Fibroblast of villous mesenchyme (primary cell): ENCODE data around the gene CCDC146. TPM values are rescaled to one million over a fixed set of nuclear protein-coding genes. Genes with fewer than 3 reads are reported as not detected.
"Not testable (repeated sequence)": the region's sequence is repeated elsewhere in the genome, so short reads cannot be mapped to it uniquely, and the experiment has no call there.

Source experiments
- DNase-seq: peaks from one replicate; pipeline ENCODE4 v3.0.0-alpha.2; 2010; ENCODE audit warnings: low read depth
- H3K4me3 ChIP-seq: 2 replicates; pipeline ENCODE4 v1.5.1; 2011; ENCODE audit warnings: low read depth, mild to moderate bottlenecking, low read length
- total RNA-seq: library from RNA; depleted of rRNA; stranded (reverse); fragments of >200 nt; gene quantifications from 2 replicates; pipeline ENCODE4 v1.2.3, GENCODE V29; 2012
- TF ChIP-seq, protein P1 (sequence below): IDR thresholded peaks from 2 replicates; pipeline ENCODE4 v1.5.1; 2012; ENCODE audit warnings: low read depth, mild to moderate bottlenecking, low read length; ENCODE audit not compliant: insufficient read depth

The CCDC146 gene
- total RNA-seq, 1 donor: 1.7 TPM

DNA sequence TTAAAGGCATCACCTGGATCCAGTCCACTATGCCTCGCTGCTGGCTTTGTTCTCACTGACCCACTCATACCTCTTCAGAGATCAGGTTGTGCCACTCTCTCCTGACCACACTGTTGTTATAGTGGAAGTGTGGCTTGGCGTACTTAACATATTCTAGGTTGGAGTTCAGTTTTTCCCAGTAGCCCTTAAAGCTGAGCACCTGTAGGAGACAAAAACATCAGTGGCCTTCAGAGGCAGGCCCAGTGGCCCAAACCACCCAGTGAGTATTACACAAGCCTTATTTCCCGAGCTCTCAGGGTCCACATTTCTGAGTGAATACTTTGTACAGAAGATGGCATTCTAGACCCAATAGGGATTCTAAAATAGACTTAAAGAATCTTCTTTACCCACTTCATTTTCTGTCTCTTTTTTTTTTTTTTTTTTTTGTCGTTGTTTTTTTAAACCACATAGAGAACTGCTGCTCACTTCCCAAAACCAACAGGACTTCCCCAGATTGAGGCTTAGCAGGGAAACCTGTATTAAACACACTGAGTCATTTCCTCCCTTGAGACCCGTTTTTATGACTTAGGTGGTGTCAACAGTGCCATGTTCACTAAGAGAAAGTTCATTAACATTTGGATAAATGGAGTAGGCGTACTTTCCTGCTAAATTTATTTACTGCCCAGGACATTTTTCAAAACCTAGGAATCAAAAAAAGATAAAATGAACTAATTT lies 207.9 kb downstream of the CCDC146 start:
- no peak overlapping the region for H3K4me3 ChIP-seq
- TF ChIP-seq, protein P1, sequence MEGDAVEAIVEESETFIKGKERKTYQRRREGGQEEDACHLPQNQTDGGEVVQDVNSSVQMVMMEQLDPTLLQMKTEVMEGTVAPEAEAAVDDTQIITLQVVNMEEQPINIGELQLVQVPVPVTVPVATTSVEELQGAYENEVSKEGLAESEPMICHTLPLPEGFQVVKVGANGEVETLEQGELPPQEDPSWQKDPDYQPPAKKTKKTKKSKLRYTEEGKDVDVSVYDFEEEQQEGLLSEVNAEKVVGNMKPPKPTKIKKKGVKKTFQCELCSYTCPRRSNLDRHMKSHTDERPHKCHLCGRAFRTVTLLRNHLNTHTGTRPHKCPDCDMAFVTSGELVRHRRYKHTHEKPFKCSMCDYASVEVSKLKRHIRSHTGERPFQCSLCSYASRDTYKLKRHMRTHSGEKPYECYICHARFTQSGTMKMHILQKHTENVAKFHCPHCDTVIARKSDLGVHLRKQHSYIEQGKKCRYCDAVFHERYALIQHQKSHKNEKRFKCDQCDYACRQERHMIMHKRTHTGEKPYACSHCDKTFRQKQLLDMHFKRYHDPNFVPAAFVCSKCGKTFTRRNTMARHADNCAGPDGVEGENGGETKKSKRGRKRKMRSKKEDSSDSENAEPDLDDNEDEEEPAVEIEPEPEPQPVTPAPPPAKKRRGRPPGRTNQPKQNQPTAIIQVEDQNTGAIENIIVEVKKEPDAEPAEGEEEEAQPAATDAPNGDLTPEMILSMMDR: no peak
- peak; percentile 62 for DNase-seq

DNA sequence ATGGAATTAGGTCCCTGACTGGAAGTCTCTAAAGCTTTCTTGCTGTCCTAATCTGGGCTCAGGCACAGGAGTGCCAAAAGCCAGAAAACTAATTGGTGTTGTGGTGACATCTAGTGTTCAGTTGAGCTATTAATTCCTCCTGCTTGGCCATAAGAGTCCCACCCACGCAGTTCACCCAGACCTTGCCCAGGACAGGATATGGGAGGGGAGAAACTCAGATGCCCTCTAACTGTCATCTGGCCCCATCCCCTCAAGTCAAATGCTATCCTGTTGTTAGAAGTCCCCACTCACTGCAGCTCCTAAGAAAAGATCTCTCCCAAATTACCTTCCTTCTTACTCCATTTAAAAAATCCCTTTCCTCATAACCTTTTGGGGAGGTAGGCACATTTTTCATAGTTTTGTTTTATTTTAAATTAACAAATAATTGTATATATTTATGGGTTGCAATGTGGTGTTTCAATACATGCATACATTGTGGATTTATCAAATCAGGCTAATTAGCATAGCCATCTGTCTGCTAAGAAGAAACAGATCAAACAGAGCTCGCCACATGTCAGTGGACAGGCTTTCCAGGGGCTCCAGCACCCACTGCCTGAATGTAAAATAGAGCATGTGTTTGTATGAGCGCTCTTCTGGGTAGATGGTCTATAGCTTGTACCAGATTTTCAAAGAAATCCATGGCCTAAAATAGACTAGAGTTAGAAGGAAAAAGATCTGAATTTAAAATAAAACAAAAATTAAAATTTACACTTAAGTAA lies 209.7 kb downstream of the CCDC146 start:
- no peak overlapping the region for H3K4me3 ChIP-seq
- peak; percentile 90 for DNase-seq
- TF ChIP-seq, protein P1: peak; percentile 65

DNA sequence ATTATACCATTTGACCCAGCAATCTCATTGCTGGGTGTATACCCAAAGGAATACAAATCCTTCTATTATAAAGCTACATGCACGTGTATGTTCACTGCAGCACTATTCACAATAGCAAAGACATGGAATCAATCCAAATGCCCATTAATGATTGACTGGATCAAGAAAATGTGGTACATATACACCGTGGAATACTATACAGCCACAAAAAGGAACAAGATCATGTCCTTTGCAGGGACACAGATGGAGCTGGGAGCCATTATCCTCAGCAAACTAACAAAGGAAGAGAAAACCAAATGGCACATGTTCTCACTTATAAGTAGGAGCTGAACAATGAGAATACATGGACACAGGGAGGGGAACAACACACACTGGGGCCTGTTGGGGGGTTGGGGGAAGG lies 211.6 kb downstream of the CCDC146 start:
- not testable (repeated sequence) for H3K4me3 ChIP-seq, DNase-seq

DNA sequence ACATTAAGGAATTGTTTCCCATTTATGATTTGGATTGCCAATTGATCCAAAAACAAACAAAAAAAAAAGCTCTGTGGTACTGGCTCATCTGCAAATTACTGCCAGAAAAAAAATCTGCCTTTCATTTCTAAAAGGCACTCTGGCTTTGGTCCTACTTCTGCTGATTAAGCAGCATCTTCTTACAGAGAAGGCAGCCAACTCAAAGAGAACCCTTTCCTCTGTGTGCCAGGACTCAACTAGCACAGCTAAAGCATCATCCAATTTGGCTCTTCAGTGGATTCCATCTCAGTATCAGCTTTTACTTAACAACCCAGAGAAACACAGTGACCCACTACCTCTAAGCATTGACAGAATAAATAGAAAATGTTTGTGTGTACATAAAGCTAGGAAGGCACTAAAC lies 213.2 kb downstream of the CCDC146 start:
- TF ChIP-seq, protein P1: no peak
- no peak overlapping the region for H3K4me3 ChIP-seq
- no peak for DNase-seq

DNA sequence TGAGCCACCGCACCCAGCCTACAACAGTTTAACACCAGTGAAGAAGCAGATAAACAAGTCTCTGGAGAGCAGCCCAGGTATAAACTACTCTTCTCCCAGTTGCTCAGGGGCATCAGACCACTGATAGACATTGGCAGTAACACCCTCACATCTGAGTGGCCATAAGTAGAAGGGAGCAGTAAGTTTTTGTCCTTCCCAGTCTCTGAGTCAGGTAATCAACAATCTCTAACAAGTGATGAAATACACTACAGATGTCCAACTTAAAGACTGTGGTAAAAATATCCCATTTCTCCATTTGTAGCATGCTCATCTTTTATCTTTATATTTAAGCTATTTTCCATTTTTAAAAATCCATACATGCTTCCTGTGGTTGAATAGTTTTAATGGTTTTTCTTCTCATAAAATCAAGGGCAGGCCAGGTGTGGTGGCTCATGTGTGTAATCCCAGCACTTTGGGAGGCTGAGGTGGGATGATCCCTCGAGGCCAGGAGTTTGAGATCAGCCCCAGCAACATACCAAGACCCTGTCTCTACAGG lies 215.1 kb downstream of the CCDC146 start:
- TF ChIP-seq, protein P1: no peak
- H3K4me3 ChIP-seq: no peak overlapping the region
- peak; percentile 49 for DNase-seq

DNA sequence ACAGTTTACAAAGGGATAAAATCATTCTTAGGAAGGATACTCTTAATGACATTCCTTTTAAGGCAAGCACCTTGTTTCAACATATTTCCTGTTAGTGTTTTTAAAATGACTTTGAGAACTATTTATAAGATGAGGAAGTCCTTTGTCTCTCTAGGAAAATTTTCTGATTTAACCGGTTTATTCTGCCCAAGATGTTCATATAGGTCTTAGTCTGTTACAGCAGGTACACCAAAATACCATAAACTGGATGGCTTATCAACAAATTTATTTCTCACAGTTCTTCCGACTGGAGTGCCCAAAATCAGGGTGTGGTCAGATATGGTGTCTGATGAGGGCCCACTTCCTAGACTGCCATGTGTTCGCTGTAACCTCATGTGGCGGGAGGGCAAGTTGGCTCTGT lies 215.8 kb downstream of the CCDC146 start:
- TF ChIP-seq, protein P1: no peak
- no peak overlapping the region for H3K4me3 ChIP-seq
- DNase-seq: no peak

DNA sequence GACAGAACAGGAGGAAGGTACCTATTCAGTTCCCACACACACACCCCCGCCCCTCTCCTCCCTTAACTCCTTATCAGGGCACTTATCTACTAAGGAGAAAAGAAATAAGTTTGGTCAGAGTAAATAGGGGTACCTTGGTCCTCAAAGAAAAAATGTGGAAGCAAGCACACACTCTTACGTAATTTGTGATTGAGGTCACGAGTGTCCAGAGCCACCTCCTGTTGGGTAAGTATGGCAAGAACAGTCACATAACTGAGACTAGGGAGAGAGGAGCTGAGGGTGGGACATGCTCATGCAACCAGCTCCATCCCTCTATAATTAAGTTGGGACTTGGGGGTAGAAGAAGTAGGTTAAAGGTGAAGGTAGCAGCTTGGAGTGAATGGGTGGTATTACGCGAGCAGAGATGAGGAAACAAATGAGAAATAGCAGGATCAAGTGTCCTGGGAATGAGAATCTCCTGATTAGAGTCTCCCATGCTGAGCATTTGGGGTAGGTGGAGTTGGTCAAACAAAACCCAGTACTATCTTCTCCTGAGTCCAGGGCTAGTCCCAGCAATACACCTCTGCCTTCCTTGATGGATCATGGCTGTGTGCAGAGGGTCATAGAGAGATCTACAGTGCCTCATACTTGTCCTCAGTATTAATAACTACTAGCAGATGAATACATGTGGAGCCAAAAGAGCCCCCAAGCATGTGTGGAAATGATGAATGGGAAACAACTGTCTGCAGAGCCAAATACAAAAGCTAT lies 216.6 kb downstream of the CCDC146 start:
- TF ChIP-seq, protein P1: no peak
- peak; percentile 88 for DNase-seq
- no peak overlapping the region for H3K4me3 ChIP-seq
